Ovary (tissue), 9 donors: Measurements from ENCODE around the gene SLC22A23. TPM values are rescaled to one million over a fixed set of nuclear protein-coding genes. Genes with fewer than 3 reads are reported as not detected.

Source experiments
- DNase-seq, 5 donors: peaks; one replicate each; pipeline ENCODE4 v3.0.0-alpha.2; 2019 to 2020
- H3K27ac ChIP-seq, 2 donors: fragments of 200-600 bp; one replicate each; pipeline versions ENCODE4 v1.5.1 to v1.8.0; 2019 to 2022
- H3K27me3 ChIP-seq: fragments of 200-600 bp; one replicate; pipeline ENCODE4 v1.8.0; 2022
- H3K36me3 ChIP-seq: fragments of 200-600 bp; sonication (generic); one replicate; pipeline ENCODE4 v1.5.1; 2019
- H3K4me1 ChIP-seq: one replicate; pipeline ENCODE4 v1.8.1; 2013; ENCODE audit warnings: mild to moderate bottlenecking, moderate library complexity; ENCODE audit not compliant: insufficient read depth
- H3K4me3 ChIP-seq: fragments of 200-600 bp; sonication (generic); one replicate; pipeline ENCODE4 v1.5.1; 2017
- H3K9me3 ChIP-seq, 2 donors: fragments of 200-600 bp in 1 of 2; sonication (generic) in 1 of 2; one replicate each; pipeline versions ENCODE4 v1.5.1 to v1.8.1; 2013 to 2019; ENCODE audit warnings: mild to moderate bottlenecking in 1 of 2, moderate library complexity in 1 of 2
- EP300 ChIP-seq: sonication (generic); formaldehyde crosslinking; IDR thresholded peaks from one replicate; pipeline ENCODE4 v1.6.1; 2017; ENCODE audit warnings: antibody characterized with exemption
- POLR2A ChIP-seq: fragments of 450-650 bp; IDR thresholded peaks from one replicate; pipeline ENCODE4 v1.6.1; 2017; ENCODE audit warnings: antibody characterized with exemption, mild to moderate bottlenecking, moderate library complexity
- WGBS, 3 donors: extraction: QIAGEN DNeasy Blood & Tissue Kit in 1 of 3; methylation state at CpG; one replicate each; pipeline versions ENCODE4 v1.1.5 to v1.1.7; 2013 to 2017; 5-methylcytosine and 5-hydroxymethylcytosine counted together
- intact Hi-C, 4 donors: fragments of 100-400 bp; cut with DNase I; formaldehyde crosslinking; loops; one replicate each; pipeline versions ENCODE4 v1.11.0 to v1.15.1; 2022 to 2023
- polyA plus RNA-seq, 2 donors: library from polyadenylated mRNA; stranded (reverse); fragments of 200-250 nt in 1 of 2; fragments of 350-450 nt in 1 of 2; fragmentation: Illumina TruSeq in 1 of 2; extraction: RNeasy Lipid Tissue Mini Kit (QIAGEN cat#74804) in 1 of 2; gene quantifications; one replicate each; pipeline ENCODE4 v1.2.3, GENCODE V29; 2013 to 2014
- total RNA-seq, 7 donors: library from RNA; depleted of rRNA in 2 of 7; stranded (reverse); fragments of >200 nt in 2 of 7; fragmentation: NEBNext Ultra II Directional in 3 of 7; extraction: Animal tissue kit (Norgen Biotek cat#: 25700) in 3 of 7; gene quantifications; one replicate each; pipeline versions ENCODE4 v1.1.0 to v1.2.4, GENCODE V29; 2016 to 2023
- TF ChIP-seq, protein P1 (sequence below), 3 donors: fragments of 450-650 bp in 2 of 3; fragments of 200-600 bp in 1 of 3; IDR thresholded peaks; one replicate each; pipeline versions ENCODE4 v1.5.1 to v1.8.0; 2016 to 2022; ENCODE audit warnings: antibody characterized with exemption in 3 of 3, mild to moderate bottlenecking in 1 of 3
- donor health status: DM: no; HTN: no; CAD: no; lungs with moderate emphysema.
- donor health status: DM: no; HTN: no; CAD: no.
- donor health status: Bipolar disorder and iron deficiency.
- donor health status: DM: yes; HTN: yes; CAD: no.
- donor health status: DM: no; HTN: no; CAD: no.
- donor health status: DM: yes; HTN: yes; CAD: no.

SLC22A23 gene
- total and polyA plus RNA-seq, 9 donors, result 2.3 to 31.0 (median 5.2) TPM

DNA sequence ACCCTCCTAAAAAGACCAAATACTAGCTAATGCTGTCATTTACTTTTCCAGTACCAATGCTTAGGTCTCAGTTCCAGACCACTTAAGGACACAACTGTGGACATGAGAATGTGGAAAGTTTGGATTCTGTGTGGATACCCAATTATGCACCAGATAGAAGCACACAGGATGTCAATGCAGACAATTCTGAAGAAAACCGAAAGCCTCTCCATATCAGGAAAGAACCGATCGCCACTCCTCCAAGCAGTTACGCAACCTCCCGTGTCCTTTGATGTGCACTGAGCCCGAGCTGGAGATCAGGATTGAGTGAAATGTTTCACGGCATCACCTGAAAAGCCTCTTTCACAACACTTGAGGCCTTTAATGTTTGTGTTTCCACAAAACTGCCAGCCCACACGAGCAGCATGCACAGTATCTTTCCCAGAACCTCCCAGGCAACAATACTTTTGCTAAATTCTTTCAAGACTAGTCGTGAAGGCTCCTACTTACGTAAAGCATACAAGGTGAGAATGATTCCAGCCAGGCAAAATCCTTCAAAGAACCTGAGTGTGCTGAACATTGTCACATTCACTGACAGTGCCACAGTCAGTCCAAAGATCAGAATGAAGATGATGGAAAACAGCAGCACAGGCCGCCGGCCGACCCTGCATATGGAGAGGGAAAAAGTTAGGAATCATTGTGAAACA lies 47.0 kb downstream of the SLC22A23 start:
- no peak overlapping the region for H3K4me3 ChIP-seq
- intact Hi-C loops, result loop anchor here in 1 of 4 donors (10.0 kb wide), 1 partner anchor 105 kb away; no protein-coding TSS in a partner anchor
- WGBS, 3 donors, result 84 to 88% (median 86%) methylated on average over 13 of the region's 13 CpGs
- H3K4me1 ChIP-seq, result no peaks in the 10 kb centered on the region
- no peaks in the 10 kb centered on the region for H3K27me3 ChIP-seq
- H3K9me3 ChIP-seq, result no peaks in the 10 kb centered on the region
- H3K27ac ChIP-seq, result no peak overlapping the region
- TF ChIP-seq POLR2A, result no peak
- no peak for TF ChIP-seq EP300
- TF ChIP-seq, protein P1, sequence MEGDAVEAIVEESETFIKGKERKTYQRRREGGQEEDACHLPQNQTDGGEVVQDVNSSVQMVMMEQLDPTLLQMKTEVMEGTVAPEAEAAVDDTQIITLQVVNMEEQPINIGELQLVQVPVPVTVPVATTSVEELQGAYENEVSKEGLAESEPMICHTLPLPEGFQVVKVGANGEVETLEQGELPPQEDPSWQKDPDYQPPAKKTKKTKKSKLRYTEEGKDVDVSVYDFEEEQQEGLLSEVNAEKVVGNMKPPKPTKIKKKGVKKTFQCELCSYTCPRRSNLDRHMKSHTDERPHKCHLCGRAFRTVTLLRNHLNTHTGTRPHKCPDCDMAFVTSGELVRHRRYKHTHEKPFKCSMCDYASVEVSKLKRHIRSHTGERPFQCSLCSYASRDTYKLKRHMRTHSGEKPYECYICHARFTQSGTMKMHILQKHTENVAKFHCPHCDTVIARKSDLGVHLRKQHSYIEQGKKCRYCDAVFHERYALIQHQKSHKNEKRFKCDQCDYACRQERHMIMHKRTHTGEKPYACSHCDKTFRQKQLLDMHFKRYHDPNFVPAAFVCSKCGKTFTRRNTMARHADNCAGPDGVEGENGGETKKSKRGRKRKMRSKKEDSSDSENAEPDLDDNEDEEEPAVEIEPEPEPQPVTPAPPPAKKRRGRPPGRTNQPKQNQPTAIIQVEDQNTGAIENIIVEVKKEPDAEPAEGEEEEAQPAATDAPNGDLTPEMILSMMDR (IDR thresholded peaks at IDR 0.05), result no peak
- no peak for DNase-seq
- H3K36me3 ChIP-seq, result no peaks in the 10 kb centered on the region

DNA sequence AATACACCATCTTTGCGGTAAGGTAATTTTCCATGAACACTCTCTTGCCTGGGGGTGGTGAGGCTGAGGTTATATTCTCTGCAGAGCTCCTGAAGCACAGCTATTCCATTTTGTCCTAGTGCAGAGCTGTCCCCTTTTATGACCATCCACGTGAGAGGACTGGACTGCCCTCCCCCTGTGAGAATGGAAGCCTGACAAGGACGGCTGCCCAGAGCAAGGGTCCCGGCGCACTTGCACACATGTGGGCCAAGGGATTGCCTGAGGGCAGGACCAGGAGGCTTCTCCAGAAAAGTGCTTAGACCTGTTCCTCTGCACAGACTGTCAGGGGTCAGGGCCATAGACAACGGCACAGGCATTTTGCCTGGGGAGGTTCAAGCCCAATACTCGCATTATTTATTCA lies 48.2 kb downstream of the SLC22A23 start:
- WGBS, 3 donors, result 87 to 95% (median 87%) methylated on average over 7 of the region's 7 CpGs
- no peaks in the 10 kb centered on the region for H3K4me1 ChIP-seq
- H3K36me3 ChIP-seq, result no peaks in the 10 kb centered on the region
- no peak overlapping the region for H3K27ac ChIP-seq
- no peak overlapping the region for H3K4me3 ChIP-seq
- TF ChIP-seq POLR2A, result no peak
- no peak for TF ChIP-seq EP300
- TF ChIP-seq, protein P1 (IDR thresholded peaks at IDR 0.05), result no peak
- DNase-seq, result no peak
- H3K9me3 ChIP-seq, result no peaks in the 10 kb centered on the region
- intact Hi-C loops, result no loop called here
- no peaks in the 10 kb centered on the region for H3K27me3 ChIP-seq

DNA sequence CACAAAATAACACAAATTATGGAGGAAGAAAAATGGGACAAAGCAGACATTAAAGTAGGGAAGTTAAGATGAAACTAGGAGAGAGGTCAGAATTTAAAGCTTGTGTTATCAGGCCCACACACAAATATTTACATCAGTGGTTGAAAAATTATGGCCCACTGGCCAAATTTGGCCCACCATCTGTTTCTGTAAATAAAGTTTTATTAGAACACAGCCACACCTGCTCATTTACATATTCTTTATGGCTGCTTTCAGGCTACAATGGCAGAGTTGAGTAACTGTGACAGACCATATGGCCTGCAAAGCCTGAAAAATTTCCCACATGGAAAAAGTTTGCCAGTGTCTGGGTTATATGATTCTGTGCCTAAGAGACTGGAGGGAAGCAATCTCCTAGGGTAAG lies 49.0 kb downstream of the SLC22A23 start:
- Histone ChIP-seq H3K27ac (no peak overlapping the region), H3K4me3 (no peak overlapping the region), H3K9me3 (no peaks in the 10 kb centered on the region), H3K36me3 (no peaks in the 10 kb centered on the region), H3K4me1 (peaks cover 4% of the 10 kb centered on the region), H3K27me3 (no peaks in the 10 kb centered on the region)
- TF ChIP-seq POLR2A, result no peak
- no peak for TF ChIP-seq EP300
- TF ChIP-seq, protein P1 (IDR thresholded peaks at IDR 0.05), result no peak
- intact Hi-C loops, result no loop called here
- no peak for DNase-seq

DNA sequence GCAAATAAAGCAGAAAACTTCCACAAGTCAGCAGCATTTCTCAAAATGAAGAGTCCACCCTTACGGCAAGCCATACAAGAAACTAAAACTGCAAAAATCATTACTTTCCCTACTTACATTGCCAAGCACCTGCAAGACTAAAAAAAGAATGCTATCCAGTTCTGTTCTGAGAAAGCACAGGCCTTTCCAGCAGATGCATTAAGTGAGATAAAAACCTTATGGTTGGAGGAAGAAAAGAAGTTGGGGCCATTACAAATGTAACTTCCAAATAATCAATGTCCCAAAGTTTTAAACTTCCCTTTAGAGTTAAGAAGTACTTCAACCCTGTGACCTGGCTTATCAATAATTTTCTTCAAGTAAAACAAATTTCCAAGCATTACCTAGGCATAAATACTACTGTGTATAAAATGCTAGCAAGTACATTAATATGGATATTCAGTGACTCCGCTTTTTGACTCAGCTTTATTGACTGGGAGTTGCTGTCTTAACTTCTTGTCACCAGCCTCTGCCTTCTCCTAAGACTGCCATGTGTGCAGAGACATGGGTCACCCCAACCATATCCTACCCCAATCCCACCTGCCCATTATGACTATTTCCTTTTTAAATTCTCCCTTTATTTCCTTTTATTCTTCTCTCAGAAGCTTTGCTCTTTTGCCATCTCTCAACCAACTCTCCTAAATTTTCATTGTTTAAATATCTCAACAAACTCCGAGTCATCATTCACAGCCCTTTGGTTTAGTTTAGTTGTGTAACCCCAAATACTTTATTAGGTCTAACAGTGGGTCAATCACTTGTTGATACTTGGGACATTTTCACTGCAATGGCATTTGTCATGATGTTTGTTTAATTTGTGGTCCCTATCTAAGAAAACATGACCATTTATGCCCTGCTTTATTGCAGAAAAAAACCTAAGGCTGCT lies 49.7 kb downstream of the SLC22A23 start:
- Histone ChIP-seq H3K27me3 (no peaks in the 10 kb centered on the region), H3K9me3 (no peaks in the 10 kb centered on the region), H3K36me3 (no peaks in the 10 kb centered on the region), H3K4me3 (no peak overlapping the region), H3K27ac (no peak overlapping the region), H3K4me1 (peaks cover 9% of the 10 kb centered on the region)
- intact Hi-C loops, result no loop called here
- no peak for DNase-seq
- TF ChIP-seq EP300 (no peak), POLR2A (no peak)
- 88 to 90% (median 88%) methylated on average over 3 of the region's 3 CpGs for WGBS, 3 donors
